GM12878 (cell line): ENCODE data around the gene B3GALT4. TPM values are rescaled to one million over a fixed set of nuclear protein-coding genes. Genes with fewer than 3 reads are reported as not detected.
A peak's percentile ranks its signal among the peaks of the same experiment; 100 is the strongest.

ENCODE experiments used
- ATAC-seq: fragments of 200-7000 bp; cut with Tn5 transposase; 3 replicates; pipeline ENCODE4 v1.9.1; 2020; ENCODE audit warnings: mild to moderate bottlenecking, moderate library complexity
- BruUV-seq: library from RNA; stranded (reverse); fragments of 400-500 nt; replicated peaks from 2 replicates; lab custom pipeline; 2021; lab: Mats Ljungman, UMichigan
- CTCF ChIA-PET: fragments of 300-600 bp; sonication (Branson Sonifier 250); formaldehyde crosslinking; extraction: SDS; loops from one replicate; lab custom pipeline; 2021; ENCODE audit warnings: inconsistent platforms; lab: Yijun Ruan, JAX
- POLR2A ChIA-PET: fragments of 350-600 bp; formaldehyde crosslinking; extraction: SDS; loops from one replicate; lab custom pipeline; 2021; ENCODE audit warnings: inconsistent platforms; lab: Charles Lee
- RAD21 ChIA-PET: fragments of 300-600 bp; sonication (Branson Sonifier 250); formaldehyde crosslinking; loops from one replicate; lab custom pipeline; 2023; ENCODE audit warnings: antibody characterized with exemption; ENCODE audit not compliant: unreplicated experiment; lab: Charles Lee
- SMC1A ChIA-PET: fragments of 300-600 bp; sonication (Branson Sonifier 250); formaldehyde crosslinking; loops from one replicate; lab custom pipeline; 2023; ENCODE audit not compliant: unreplicated experiment, uncharacterized antibody; lab: Charles Lee
- DNase-seq: peaks from one replicate; pipeline ENCODE4 v3.0.0-alpha.2; 2011; ENCODE audit warnings: low read depth, low spot score
- FAIRE-seq: peaks from 3 replicates; lab custom pipeline; 2011; peaks lifted over from hg19 to GRCh38; lab: Jason Lieb, UNC
- H2AFZ ChIP-seq: 2 replicates; pipeline ENCODE4 v1.6.0; 2011; ENCODE audit warnings: low read depth, low read length, control low read depth; ENCODE audit not compliant: control insufficient read depth
- H3K27ac ChIP-seq: 2 replicates; pipeline ENCODE4 v1.5.1; 2011; ENCODE audit warnings: control low read depth; ENCODE audit not compliant: control insufficient read depth, insufficient read depth
- H3K27me3 ChIP-seq, 2 experiments: replicated peaks in 1 of 2; 2 replicates each; pipeline versions ENCODE4 v1.6.0 to v1.6.1; 2011; ENCODE audit warnings: low read length in 1 of 2; ENCODE audit not compliant: control insufficient read depth in 2 of 2, insufficient read depth in 2 of 2
- H3K36me3 ChIP-seq, 2 experiments: 2 replicates each; pipeline ENCODE4 v1.5.1; 2011; ENCODE audit warnings: low read length in 1 of 2; ENCODE audit not compliant: control insufficient read depth in 2 of 2, insufficient read depth in 2 of 2
- H3K4me1 ChIP-seq: 2 replicates; pipeline ENCODE4 v1.6.1; 2011; ENCODE audit warnings: mild to moderate bottlenecking, low read length, moderate library complexity, mixed read lengths; ENCODE audit not compliant: control insufficient read depth, insufficient read depth
- H3K4me2 ChIP-seq: 2 replicates; pipeline ENCODE4 v1.6.0; 2011; ENCODE audit warnings: control low read depth; ENCODE audit not compliant: control insufficient read depth, insufficient read depth
- H3K4me3 ChIP-seq: fragments of 200-600 bp; sonication (generic); 2 replicates; pipeline ENCODE4 v1.5.1; 2016
- H3K79me2 ChIP-seq: 2 replicates; pipeline ENCODE4 v1.6.0; 2011; ENCODE audit warnings: low read length; ENCODE audit not compliant: control insufficient read depth, insufficient read depth
- H3K9ac ChIP-seq: 2 replicates; pipeline ENCODE4 v1.8.0; 2011; ENCODE audit warnings: low read length, control low read depth, mixed read lengths; ENCODE audit not compliant: control insufficient read depth, insufficient read depth
- H3K9me3 ChIP-seq: replicated peaks from 3 replicates; pipeline ENCODE4 v1.5.1; 2011; ENCODE audit warnings: mild to moderate bottlenecking, low read length; ENCODE audit not compliant: control insufficient read depth, insufficient read depth
- H4K20me1 ChIP-seq: 2 replicates; pipeline ENCODE4 v1.6.0; 2011; ENCODE audit not compliant: control insufficient read depth, insufficient read depth
- ATF2 ChIP-seq: IDR thresholded peaks from 2 replicates; pipeline ENCODE4 v1.6.1; 2012; ENCODE audit warnings: low read length, inconsistent platforms
- BMI1 ChIP-seq: fragments of 450-650 bp; IDR thresholded peaks from 2 replicates; pipeline ENCODE4 v1.6.1; 2016; ENCODE audit warnings: mild to moderate bottlenecking, moderate library complexity, borderline replicate concordance
- CBX3 ChIP-seq: fragments of 200-600 bp; sonication (generic); IDR thresholded peaks from 2 replicates; pipeline ENCODE4 v1.6.1; 2016; ENCODE audit warnings: low read depth, borderline replicate concordance
- MXI1 ChIP-seq: fragments of 150-350 bp; IDR thresholded peaks from 2 replicates; pipeline ENCODE4 v1.6.1; 2011; ENCODE audit warnings: low read depth, mild to moderate bottlenecking, inconsistent platforms, low read length, improper control_type of control experiment
- MYC ChIP-seq: IDR thresholded peaks from 2 replicates; pipeline ENCODE4 v1.6.1; 2011; ENCODE audit warnings: mild to moderate bottlenecking, low read length, moderate library complexity, inconsistent platforms; ENCODE audit not compliant: insufficient read depth, insufficient replicate concordance, insufficient read length, severe bottlenecking
- PKNOX1 ChIP-seq: fragments of 450-650 bp; IDR thresholded peaks from 2 replicates; pipeline ENCODE4 v1.6.1; 2016; ENCODE audit warnings: mild to moderate bottlenecking
- RBBP5 ChIP-seq: fragments of 200-600 bp; sonication (generic); conservative IDR thresholded peaks from 2 replicates; pipeline ENCODE4 v1.6.1; 2016
- SP1 ChIP-seq: IDR thresholded peaks from one replicate; pipeline ENCODE4 v1.6.1; 2011; ENCODE audit warnings: low read depth, low read length
- SPI1 ChIP-seq: IDR thresholded peaks from 2 replicates; pipeline ENCODE4 v1.6.1; 2011; ENCODE audit warnings: low read depth, mild to moderate bottlenecking, low read length, moderate library complexity, borderline replicate concordance; ENCODE audit not compliant: insufficient read depth
- SUPT20H ChIP-seq: IDR thresholded peaks from 2 replicates; pipeline ENCODE4 v1.6.1; 2011; ENCODE audit warnings: low read depth, mild to moderate bottlenecking, low read length, moderate library complexity, borderline replicate concordance; ENCODE audit not compliant: control insufficient read depth
- TCF3 ChIP-seq: IDR thresholded peaks from 2 replicates; pipeline ENCODE4 v1.6.1; 2012; ENCODE audit warnings: low read depth, mild to moderate bottlenecking, low read length, borderline replicate concordance; ENCODE audit not compliant: insufficient read depth
- ZBTB4 ChIP-seq: fragments of 450-650 bp; formaldehyde crosslinking; IDR thresholded peaks from 2 replicates; pipeline ENCODE4 v1.4.0; 2022; ENCODE audit warnings: mild to moderate bottlenecking, moderate library complexity
- ZNF217 ChIP-seq: fragments of 450-650 bp; IDR thresholded peaks from 2 replicates; pipeline ENCODE4 v1.6.1; 2017; ENCODE audit warnings: antibody characterized with exemption, mild to moderate bottlenecking
- WGBS: methylation state at CpG from one replicate; pipeline ENCODE4 v1.1.6; 2016; ENCODE audit warnings: low lambda C conversion rate; ENCODE audit not compliant: insufficient replicate concordance, insufficient coverage; ENCODE audit errors: missing lambda C conversion rate; 5-methylcytosine and 5-hydroxymethylcytosine counted together
- in situ Hi-C: fragments of 300-500 bp; cut with MboI; formaldehyde crosslinking; loops from 9 replicates; pipeline ENCODE4 v1.14.3; 2018; ENCODE audit warnings: mixed read lengths
- intact Hi-C: fragments of 100-400 bp; cut with micrococcal nuclease; formaldehyde crosslinking; loops from one replicate; pipeline ENCODE4 v1.14.2; 2022; ENCODE audit not compliant: unreplicated experiment
- polyA plus RNA-seq, 11 experiments: library from polyadenylated mRNA; depleted of rRNA in 4 of 11; unstranded in 6 of 11; stranded (reverse) in 5 of 11; fragments of >200 nt; fragmentation: Nextera tagmentation in 4 of 11; fragmentation: Illumina TruSeq in 1 of 11; extraction: Ambion mirVana in 4 of 11; extraction: Trizol in 1 of 11; gene quantifications; 1 replicate in 1 of 11; 2 replicates in 10 of 11; pipeline versions ENCODE4 v1.2.1 to v1.2.3, GENCODE V29; 2011 to 2016; ENCODE audit warnings: inconsistent platforms in 2 of 11, missing spikeins in 2 of 11, low read depth in 1 of 11
- total RNA-seq, 4 experiments: library from RNA; depleted of rRNA in 3 of 4; stranded (reverse); fragments of >200 nt in 3 of 4; fragmentation: Illumina TruSeq in 1 of 4; extraction: Trizol in 1 of 4; gene quantifications; 2 replicates each; pipeline versions ENCODE4 v1.2.1 to v1.2.3, GENCODE V29; 2013 to 2021

The B3GALT4 gene
- total and polyA plus RNA-seq, 10 of the 15 experiments (the other 5 are each of a cell fraction or from before 2014, with no cell fraction given) = 0.27 to 8.2 (median 2.6) TPM

- H3K36me3 ChIP-seq = peaks cover 7 to 10% of the 10 kb centered on the region in 2 experiments
- peak; percentile 91 for FAIRE-seq
- in situ Hi-C loops = no loop called here
- TF ChIP-seq CBX3 = no peak
- peak; percentile 13; the same call in 1 of the 2 replicates for TF ChIP-seq MXI1
- TF ChIP-seq SPI1 = 0 out of 2 replicates have a peak, but pooled peaks have one; percentile 1
- no peak for TF ChIP-seq ZBTB4 (CRISPR knock-in tag)
- no peak for TF ChIP-seq SUPT20H
- no peak for TF ChIP-seq BMI1
- TF ChIP-seq MYC = no peak
- peak; percentile 93 for TF ChIP-seq SP1
- TF ChIP-seq RBBP5 = no peak
- peak; percentile 33; the same call in 1 of the 2 replicates for TF ChIP-seq ATF2
- no peak for TF ChIP-seq ZNF217
- TF ChIP-seq PKNOX1 = no peak; the same call in 1 of the 2 replicates
- TF ChIP-seq TCF3 = peak; percentile 41; the same call in 1 of the 2 replicates
These were observed 22.5 kb downstream of the B3GALT4 start for GRCh38 chr6:33299237-33299944.

More at GRCh38 chr6:33299237-33299944, 22.5 kb downstream of the B3GALT4 start:
- H3K4me1 ChIP-seq = peaks cover 11% of the 10 kb centered on the region
- peak overlapping the region; percentile 82 for H3K9ac ChIP-seq
- peak overlapping the region; percentile 100 for H3K4me3 ChIP-seq
- TSS peak; percentile 94 for BruUV-seq
- peak overlapping the region; percentile 86 for H3K4me2 ChIP-seq
- SMC1A ChIA-PET = interaction anchor here (0.8 to 1.6 kb wide), 6 partner anchors 11 to 45 kb away, joined by 3 to 10 read pairs (median 4); partner anchors contain the start of genes B3GALT4, RPS18, VPS52 and ZBTB22
- ATAC-seq = peak; percentile 89
- H3K27ac ChIP-seq = peak overlapping the region; percentile 86
- POLR2A ChIA-PET = interaction anchor here (0.6 to 3.4 kb wide), 10 partner anchors 10 to 172 kb away, joined by 3 to 41 read pairs (median 7); partner anchors contain the start of genes B3GALT4, PFDN6, RING1 and RPS18
- CTCF ChIA-PET = interaction anchor here (0.9 to 4.5 kb wide), 11 partner anchors 9 to 126 kb away, joined by 3 to 30 read pairs (median 5); partner anchors contain the start of genes B3GALT4, CUTA, PFDN6 and RPS18
- WGBS = 1% methylated on average over 54 of the region's 54 CpGs
- no peaks in the 10 kb centered on the region for H4K20me1 ChIP-seq
- H3K9me3 ChIP-seq = no peaks in the 10 kb centered on the region
- H3K79me2 ChIP-seq = peaks cover 4% of the 10 kb centered on the region; the same call in 1 of the 2 replicates
- intact Hi-C loops = loop anchor here (1.0 kb wide), 2 partner anchors 15 to 22 kb away; partner anchors contain the start of genes B3GALT4 and TAPBP
- RAD21 ChIA-PET = interaction anchor here (0.7 to 2.0 kb wide), 16 partner anchors 10 to 272 kb away, joined by 3 to 14 read pairs (median 4); partner anchors contain the start of genes B3GALT4, PFDN6, RPS18 and SYNGAP1
- peak overlapping the region; percentile 68 for H2AFZ ChIP-seq
- peak; percentile 69 for DNase-seq
- H3K27me3 ChIP-seq = no peaks in the 10 kb centered on the region
